Activated CD8-positive, alpha-beta memory T cell treated with anti-CD3 and anti-CD28 coated beads, Interleukin-2, amount 50 U/mL, for 4 hours (primary cell): Measurements from ENCODE around the gene KTN1.

Experiments used
- DNase-seq: peaks from one replicate; pipeline ENCODE4 v3.0.0-alpha.2; 2020

KTN1 gene

DNA sequence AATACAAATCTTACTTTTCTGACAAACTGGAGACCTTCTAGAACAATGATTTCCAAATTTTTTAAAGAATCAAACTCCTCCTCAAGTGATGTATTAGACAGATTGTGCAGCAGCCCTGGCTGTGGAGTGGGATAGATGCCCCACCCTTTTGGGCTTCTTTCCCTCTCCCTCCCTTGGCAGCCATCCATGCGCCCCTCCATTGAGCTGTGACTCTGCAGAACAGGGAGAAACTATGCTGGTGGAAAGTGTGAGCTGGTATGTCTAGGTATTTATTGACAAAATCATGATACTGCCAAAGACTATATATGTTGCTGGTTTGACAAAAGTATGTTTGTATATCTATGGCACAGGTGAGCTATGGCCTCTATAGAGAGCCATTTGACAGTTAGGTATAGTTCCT lies 138.5 kb downstream of the KTN1 start:
- no peak for DNase-seq

GRCh38 chr14:55720796-55721195 lies 140.8 kb downstream of the KTN1 start:
- no peak for DNase-seq

DNA sequence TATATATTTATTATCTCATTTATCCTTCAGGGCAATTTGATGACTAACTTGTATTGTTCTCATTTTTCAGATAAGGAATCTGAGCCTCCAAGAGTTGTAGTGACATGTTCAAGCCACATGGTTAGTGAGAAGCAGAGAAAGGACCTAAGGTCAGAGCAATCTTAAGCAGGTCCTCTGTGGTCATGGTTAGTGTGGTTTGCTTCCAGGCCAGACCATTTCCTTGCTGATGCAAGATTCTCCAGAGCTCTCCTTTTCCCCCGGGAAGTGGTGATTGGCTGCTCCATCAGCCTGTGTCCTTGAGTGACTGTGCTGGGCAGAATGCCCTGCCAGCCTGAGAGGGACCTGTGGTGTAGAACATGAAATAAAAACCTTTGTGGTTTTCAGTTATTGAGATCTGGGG lies 141.3 kb downstream of the KTN1 start:
- DNase-seq = no peak

DNA sequence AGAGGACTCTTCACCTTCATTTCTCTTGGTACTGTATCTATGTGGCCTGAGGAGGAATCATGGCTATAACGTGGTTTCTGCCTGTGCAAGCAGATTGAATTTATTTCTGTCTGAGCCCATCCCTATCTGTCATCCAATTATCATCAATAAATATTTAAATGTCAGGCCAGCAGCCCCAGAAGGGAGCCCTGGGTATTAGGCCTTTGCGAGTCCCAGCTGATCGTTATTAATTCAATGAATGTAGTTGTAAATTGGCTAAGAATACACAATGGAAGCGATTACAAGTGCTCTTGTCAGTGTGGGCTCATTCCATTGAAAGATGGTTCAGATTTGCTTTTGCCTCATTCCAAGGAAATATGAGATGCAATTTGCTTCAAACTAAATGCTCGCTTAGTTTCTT lies 142.0 kb downstream of the KTN1 start:
- DNase-seq = no peak

DNA sequence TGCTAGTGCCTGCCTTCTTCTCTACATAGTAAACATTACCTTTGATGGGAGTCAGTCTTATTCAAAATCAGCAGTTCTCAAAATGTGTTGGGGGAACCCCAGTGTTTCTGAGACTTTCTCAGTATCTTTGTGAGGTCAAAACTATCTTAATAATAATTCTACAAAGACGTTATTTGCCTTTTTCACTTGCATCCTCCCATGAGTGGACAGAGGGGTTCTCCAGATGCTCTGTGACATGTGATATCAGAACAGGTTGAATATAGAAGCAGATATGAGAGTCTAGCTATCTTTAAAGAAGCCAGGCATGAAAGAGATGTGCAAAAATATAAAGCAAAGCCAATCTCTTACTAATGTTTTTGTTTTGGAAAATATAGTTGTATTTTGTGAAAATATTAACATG lies 144.7 kb downstream of the KTN1 start:
- no peak for DNase-seq

DNA sequence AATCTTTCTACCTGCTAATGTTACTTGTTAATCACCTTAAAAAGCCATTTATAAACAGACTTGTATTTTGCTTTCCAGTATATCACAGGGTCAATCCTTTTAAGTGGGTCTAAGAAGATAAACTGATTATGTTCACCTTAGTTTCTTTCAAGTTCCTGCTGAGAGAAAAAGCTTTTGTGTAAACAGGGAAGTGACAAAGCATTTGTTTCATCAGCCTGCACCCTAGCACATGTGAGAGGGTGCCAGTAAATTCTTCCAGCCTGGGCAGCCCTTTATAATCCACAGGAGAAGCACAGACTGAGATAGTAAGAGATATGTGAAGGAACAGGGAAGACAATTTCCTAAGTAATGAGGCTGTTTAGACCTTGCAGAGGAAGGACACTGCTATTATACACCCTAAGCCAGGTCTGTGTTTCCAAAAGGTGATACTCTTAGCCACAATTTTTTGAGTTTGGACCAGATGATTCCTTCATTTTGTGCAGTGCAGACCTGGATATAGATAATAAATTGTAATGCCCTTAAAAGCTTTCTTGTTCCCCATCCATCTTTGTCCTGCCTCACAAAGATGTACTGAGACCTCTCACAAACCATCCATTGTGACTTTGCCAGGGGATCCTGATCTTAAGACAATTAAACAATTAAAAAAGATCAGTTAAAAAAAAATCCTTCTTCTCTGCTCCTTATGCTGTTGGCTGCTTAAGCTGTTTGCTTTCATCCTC lies 150.7 kb downstream of the KTN1 start:
- no peak for DNase-seq

DNA sequence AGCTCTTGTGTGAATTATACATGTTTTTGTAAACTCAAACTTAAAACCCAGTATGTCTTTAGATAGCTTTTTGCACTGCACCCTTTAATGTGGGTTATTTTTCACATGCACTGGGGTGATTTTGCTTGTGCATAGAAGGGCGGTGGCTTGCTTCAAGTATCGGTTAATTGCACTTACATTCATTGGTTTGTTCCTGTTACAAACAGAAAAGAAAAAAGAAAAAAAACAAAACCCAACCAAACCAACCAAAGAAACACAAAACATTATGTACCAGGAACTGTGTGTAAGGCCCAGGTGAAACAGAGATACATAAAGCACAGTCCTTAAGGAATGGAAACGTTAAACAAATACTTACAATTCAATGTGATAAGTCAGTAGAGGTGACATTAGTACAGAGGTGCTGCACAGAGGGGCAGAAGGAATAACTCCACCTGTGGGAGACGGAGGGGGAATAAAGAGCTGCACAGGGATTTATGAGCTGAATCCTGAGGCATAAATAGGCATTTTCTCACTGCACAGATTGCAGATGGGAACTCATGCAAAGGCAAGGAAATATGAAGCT lies 151.4 kb downstream of the KTN1 start:
- no peak for DNase-seq

DNA sequence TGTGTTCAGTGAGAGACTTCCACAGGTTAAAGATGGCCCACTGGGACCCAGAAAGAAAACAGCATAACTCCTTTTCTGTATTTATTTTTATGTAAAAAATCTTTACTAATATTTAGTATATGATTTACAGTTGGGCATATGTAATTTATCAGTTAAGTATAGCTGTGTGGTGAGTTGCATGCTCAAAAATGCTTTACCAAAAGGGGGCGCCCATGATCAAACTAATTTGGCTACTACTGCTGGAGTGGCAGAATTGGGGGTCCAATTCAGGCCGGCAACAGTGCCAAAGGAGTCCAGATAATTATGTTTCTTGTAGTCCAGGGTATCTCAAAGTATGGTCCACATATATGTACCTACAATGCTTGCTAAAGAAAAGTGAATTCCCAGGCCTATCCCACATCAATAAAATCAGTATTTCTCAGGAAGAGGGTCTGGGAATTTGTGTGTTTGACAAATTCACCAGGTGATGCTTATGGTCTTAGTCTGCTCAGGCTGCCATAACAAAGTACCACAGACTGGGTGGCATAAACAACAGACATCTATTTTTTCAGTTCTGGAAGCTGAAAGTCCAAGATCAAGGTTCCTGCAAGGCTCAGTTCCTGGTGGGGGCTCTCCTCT lies 152.0 kb downstream of the KTN1 start:
- peak; percentile 53 for DNase-seq

DNA sequence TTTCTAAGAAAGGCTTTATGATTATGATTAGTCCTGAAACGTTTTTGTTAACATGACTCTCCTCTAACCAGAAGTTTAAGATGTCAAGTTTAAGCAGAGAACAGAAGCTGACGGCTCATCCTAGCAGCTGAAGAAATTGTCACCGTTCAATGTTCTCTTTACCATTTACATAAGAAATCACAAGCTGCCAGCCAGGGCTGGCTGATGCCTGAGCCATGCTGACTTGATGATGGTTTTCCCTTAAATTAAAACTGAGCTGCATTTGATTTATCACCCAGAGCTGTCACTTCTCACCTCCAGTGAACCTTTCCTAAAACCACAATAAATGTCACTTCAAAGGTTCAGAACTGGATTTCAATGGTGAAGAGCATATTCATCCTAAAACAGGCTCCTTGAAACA lies 153.6 kb downstream of the KTN1 start:
- DNase-seq = no peak
